GM18870 (cell line): ENCODE data around the gene UHMK1.
"Not testable (repeated sequence)": the region's sequence is repeated elsewhere in the genome, so short reads cannot be mapped to it uniquely, and the experiment has no call there.

ENCODE experiments used
- ATAC-seq: cut with Tn5 transposase; IDR thresholded peaks from one replicate; pipeline ENCODE4 v1.9.1; 2021; ENCODE audit warnings: moderate library complexity; ENCODE audit not compliant: unreplicated experiment

UHMK1 gene

DNA sequence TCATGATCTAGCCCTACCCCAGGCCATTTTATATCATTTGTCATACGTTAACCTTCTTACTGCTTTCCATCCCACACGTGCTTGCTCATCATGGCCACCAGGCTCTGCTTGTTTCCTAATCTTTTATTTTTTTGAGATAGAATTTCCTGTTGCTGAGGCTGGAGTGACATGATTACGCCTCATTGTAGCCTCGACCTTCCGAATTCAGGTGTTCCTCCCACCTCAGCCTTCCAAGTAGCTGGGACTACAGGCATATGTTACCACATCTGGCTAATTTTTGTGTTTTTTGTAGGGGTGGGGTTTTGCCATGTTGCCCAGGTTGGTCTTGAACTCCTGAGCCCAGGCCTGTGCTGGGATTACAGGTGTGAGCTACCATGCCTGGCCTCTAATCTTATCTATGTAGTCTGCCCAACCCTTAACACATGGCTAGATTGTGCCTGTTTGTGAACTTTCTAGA lies 67.2 kb downstream of the UHMK1 start:
- no peak for ATAC-seq

DNA sequence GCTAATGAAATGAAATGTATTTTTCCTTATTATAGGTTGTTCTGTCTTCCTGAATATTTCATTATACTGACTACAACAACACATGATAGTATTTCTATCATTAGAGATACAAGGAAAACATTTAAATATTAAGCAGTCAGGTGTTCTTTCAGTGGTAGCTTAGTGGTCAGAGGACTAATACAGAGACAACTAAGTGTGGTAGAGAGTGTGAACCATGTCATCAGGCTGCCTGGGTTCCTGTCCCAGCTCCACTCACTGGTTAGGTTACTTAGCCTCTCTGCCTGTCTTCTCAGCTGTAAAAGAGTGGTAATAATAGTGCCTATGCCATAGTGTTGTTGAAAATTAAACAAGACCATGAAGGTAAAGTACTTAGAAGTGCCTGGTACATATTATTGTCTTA lies 67.8 kb downstream of the UHMK1 start:
- no peak for ATAC-seq

- ATAC-seq = no peak
Measured at GRCh38 chr1:162566870-162567269, 69.3 kb downstream of the UHMK1 start.

DNA sequence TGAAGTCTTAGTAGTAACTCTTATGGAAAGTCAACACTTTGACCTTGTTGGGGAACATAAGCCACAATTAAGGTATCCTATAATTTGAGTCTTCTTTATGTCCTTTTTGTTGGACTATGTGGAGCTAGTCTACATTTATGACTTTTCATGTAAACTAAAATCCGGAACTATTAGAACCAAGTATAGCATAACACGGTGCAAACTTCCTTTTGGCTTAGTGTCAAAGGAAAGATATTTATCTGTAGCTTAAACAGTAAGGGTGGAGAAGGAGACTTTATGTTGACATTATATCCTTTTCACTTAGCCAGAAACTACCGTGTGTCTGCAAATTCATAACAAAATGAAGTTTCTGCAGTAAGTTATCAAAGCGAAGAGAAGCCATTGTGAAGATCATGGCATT lies 71.2 kb downstream of the UHMK1 start:
- ATAC-seq = no peak

DNA sequence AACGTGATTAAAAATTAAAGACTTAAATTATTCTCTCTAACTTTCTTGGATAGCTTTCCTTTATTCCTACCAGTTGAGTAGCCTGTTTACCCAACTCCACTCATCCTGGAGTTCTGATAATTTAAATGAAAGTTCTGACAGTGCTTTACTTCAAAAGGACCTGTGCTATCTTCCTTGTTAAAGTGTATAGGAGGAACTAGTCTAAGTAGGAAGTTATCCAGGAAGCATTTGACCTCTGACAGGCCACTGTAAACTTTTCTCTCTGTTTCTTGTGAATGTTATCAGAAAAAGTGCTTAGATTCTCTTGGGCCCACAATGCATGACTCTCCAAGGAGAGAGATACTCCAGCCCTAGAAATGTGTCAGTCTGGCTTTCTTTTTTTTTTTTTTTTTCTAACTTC lies 73.1 kb downstream of the UHMK1 start:
- ATAC-seq = no peak

GRCh38 chr1:162571121-162571520 lies 73.5 kb downstream of the UHMK1 start:
- ATAC-seq = not testable (repeated sequence)

DNA sequence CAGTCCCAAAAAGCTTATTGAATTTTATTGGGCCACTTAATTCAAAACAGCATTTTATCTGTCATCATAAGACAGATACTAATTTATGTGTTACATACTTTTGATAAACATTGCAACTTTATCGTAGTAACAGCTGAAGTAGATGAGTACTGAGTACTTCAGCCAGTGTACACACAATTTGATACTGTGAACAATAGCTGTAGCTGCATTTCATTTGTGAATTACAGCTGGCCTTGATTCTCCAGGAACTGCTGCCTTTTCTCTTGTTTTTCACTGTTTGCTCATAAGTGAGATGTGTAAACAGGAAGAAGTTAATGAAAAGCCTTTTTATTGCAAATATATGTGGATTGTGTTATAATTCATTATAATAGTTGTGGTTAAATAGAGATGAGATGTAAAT lies 74.1 kb downstream of the UHMK1 start:
- ATAC-seq = no peak

DNA sequence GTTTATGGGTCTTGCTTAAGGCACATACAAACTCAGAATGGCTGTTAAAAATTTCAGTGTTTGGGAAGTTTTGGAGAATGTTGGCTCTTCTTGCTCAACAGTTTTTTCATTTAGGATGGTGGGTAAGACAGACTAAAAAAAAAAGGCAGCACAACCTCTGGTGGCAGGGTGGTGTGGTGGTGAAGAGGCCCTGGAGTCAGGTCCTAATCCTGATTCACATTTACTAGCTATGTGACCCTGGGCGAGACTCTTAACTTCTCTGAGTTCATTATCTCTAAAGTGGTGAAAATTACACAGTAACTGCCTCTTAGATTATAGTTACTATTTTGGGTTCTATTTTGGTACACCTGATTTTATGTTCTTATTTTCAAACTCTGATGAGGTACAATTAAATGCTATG lies 75.5 kb downstream of the UHMK1 start:
- ATAC-seq = no peak

- no peak for ATAC-seq
Measured at GRCh38 chr1:162578071-162578700, 80.6 kb downstream of the UHMK1 start.

- no peak for ATAC-seq
Measured at GRCh38 chr1:162578936-162579335, 81.3 kb downstream of the UHMK1 start.
